Omental fat pad (tissue), 4 donors: Measurements from ENCODE around the gene AP1M2. TPM values are rescaled to one million over a fixed set of nuclear protein-coding genes. Genes with fewer than 3 reads are reported as not detected.

Source experiments
- ATAC-seq: fragments of 150-250 bp; one replicate; pipeline ENCODE4 v1.9.1; 2016; ENCODE audit warnings: mild to moderate bottlenecking, moderate library complexity; ENCODE audit not compliant: low FRiP score
- DNase-seq: peaks from one replicate; pipeline ENCODE4 v3.0.0-alpha.2; 2019; ENCODE audit warnings: low spot score
- CTCF ChIP-seq, 3 donors: fragments of 450-650 bp; IDR thresholded peaks; one replicate each; pipeline ENCODE4 v1.5.1; 2016 to 2017; ENCODE audit warnings: antibody characterized with exemption in 3 of 3, mild to moderate bottlenecking in 3 of 3, moderate library complexity in 2 of 3
- total RNA-seq, 4 donors: library from RNA; depleted of rRNA; stranded (reverse); fragments of >200 nt; gene quantifications; one replicate each; pipeline ENCODE4 v1.1.0, GENCODE V29; 2016

The AP1M2 gene
- total RNA-seq, 4 donors from 2014 or later = 1.8 to 8.2 (median 2.4) TPM; not detected in 1

- ATAC-seq (peak; percentile 83), DNase-seq (no peak)
- TF ChIP-seq CTCF (IDR thresholded peaks at IDR 0.05) = no peak
These were observed 38.1 kb upstream of the AP1M2 start, which contains the start of gene SLC44A2 for GRCh38 chr19:10625003-10625761. SLC44A2 (plus strand) TSS chr19:10625553; CDS start chr19:10625634, 81 bp downstream.

GRCh38 chr19:10624585-10624984 is 37.5 kb upstream of the AP1M2 start:
- DNase-seq = no peak
- no peak for ATAC-seq
- TF ChIP-seq CTCF (IDR thresholded peaks at IDR 0.05) = no peak

- ATAC-seq (no peak), DNase-seq (no peak)
- no peak for TF ChIP-seq CTCF (IDR thresholded peaks at IDR 0.05)
These were observed 34.9 kb upstream of the AP1M2 start for GRCh38 chr19:10621966-10622365.

- no peak for ATAC-seq
These were observed 33.7 kb upstream of the AP1M2 start for GRCh38 chr19:10620786-10621185.

GRCh38 chr19:10618846-10619245 is 31.7 kb upstream of the AP1M2 start:
- no peak for TF ChIP-seq CTCF (IDR thresholded peaks at IDR 0.05)
- no peak for DNase-seq
- ATAC-seq = no peak

More at GRCh38 chr19:10620786-10621185, 33.7 kb upstream of the AP1M2 start:
- TF ChIP-seq CTCF (IDR thresholded peaks at IDR 0.05) = no peak
- no peak for DNase-seq

GRCh38 chr19:10617409-10618121 is 30.5 kb upstream of the AP1M2 start:
- no peak for DNase-seq
- peak; percentile 76 for ATAC-seq
- TF ChIP-seq CTCF (IDR thresholded peaks at IDR 0.05) = no peak
